Adipocyte (in vitro differentiated cells): ENCODE data around the gene ADAMTSL3.

Experiments used
- DNase-seq: peaks from one replicate; pipeline ENCODE4 v3.0.0-alpha.2; 2015; ENCODE audit warnings: low read depth
- H3K27me3 ChIP-seq: replicated peaks from 2 replicates; pipeline ENCODE4 v1.7.0; 2013; ENCODE audit warnings: mild to moderate bottlenecking, low read length, moderate library complexity; ENCODE audit not compliant: control insufficient read depth, insufficient read depth
- H3K36me3 ChIP-seq: 2 replicates; pipeline ENCODE4 v1.7.0; 2013; ENCODE audit warnings: low read length, mild to moderate bottlenecking, moderate library complexity; ENCODE audit not compliant: control insufficient read depth, insufficient read depth, severe bottlenecking
- H3K4me1 ChIP-seq: 2 replicates; pipeline ENCODE4 v1.7.0; 2013; ENCODE audit warnings: mild to moderate bottlenecking, low read length, moderate library complexity; ENCODE audit not compliant: control insufficient read depth, insufficient read depth
- H3K4me3 ChIP-seq: 2 replicates; pipeline ENCODE4 v1.7.0; 2013; ENCODE audit warnings: mild to moderate bottlenecking, low read length, moderate library complexity
- H3K9ac ChIP-seq: 2 replicates; pipeline ENCODE4 v1.7.0; 2013; ENCODE audit warnings: mild to moderate bottlenecking, low read length, moderate library complexity
- H3K9me3 ChIP-seq: 2 replicates; pipeline ENCODE4 v1.7.0; 2013; ENCODE audit warnings: mild to moderate bottlenecking, low read length, moderate library complexity; ENCODE audit not compliant: control insufficient read depth

ADAMTSL3 gene

DNA sequence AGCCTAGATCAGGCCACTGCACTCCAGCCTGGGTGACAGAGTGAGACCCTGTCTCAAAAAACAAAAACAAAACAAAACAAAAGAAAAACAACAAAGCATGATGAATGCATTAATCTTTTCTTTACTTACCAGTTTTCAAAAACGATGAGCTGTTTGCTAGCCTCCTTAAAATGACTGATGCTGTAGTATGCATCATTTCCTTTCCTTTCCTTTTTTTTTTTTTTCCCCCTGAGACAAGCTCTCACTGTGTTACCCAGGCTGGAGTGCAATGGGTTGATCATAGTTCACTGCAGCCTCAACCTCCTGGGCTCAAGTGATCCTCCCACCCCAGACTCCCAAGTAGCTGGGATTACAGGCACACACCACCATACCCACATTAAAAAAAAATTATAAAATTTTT, 202.0 kb downstream of the ADAMTSL3 start:
- no peaks in the 10 kb centered on the region for H3K4me1 ChIP-seq
- H3K9me3 ChIP-seq = no peaks in the 10 kb centered on the region
- H3K27me3 ChIP-seq = no peaks in the 10 kb centered on the region
- no peaks in the 10 kb centered on the region for H3K36me3 ChIP-seq
- no peak overlapping the region for H3K4me3 ChIP-seq
- DNase-seq = no peak
- no peak overlapping the region for H3K9ac ChIP-seq

DNA sequence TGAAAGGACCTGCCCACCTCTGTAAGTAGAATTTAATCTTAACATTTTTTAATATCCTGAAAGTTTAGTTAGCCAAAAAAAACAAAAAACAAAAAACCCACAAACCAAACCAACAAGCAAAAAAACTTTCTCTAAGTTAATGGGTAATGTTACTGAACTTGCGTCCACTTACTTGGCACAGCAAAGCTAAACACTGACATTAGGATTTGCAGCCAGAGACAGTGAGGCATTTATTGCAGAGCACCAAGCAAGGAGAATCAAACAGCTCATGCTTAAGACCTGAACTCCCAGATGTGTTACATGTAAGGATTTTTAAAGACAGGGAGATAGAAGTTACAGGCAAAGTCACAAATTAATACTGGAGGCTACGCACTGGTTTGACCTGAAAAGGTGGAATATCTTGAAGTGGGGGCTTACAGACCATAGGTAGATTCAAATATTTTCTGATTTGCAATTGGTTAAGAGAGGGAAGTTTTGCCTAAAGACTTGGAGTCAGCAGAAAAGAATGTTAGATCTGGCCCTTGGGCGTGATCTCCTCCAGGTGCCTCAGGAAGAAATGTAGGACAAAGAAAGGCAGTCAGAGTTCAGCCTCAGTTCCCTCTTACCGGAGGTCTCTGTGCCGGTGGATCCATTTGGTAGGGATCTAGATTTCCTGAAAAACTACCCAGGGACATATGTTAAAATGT, 205.0 kb downstream of the ADAMTSL3 start:
- Histone ChIP-seq H3K4me3 (no peak overlapping the region), H3K4me1 (no peaks in the 10 kb centered on the region), H3K27me3 (no peaks in the 10 kb centered on the region), H3K9me3 (no peaks in the 10 kb centered on the region), H3K36me3 (no peaks in the 10 kb centered on the region), H3K9ac (no peak overlapping the region)
- DNase-seq = no peak

DNA sequence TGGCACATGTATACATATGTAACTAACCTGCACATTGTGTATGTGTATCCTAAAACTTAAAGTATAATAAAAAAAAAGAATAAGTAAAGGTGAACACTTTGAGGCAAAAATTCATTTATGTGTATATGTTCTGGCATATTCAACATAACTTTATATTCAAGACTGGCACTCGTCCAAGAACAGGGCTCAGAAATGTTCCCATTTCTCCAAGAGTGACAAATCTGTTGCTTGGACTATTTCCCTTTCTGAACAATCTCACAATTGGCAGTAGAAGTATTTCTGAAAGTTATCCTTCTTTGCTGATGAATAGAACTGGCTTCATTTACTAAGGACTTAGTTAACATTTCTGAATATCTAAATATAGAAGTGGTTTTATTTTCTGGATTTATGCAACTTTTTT, 212.8 kb downstream of the ADAMTSL3 start:
- Histone ChIP-seq H3K4me1 (peaks cover 4% of the 10 kb centered on the region), H3K9me3 (no peaks in the 10 kb centered on the region), H3K36me3 (no peaks in the 10 kb centered on the region), H3K4me3 (no peak overlapping the region), H3K27me3 (no peaks in the 10 kb centered on the region), H3K9ac (no peak overlapping the region)
- DNase-seq = no peak

DNA sequence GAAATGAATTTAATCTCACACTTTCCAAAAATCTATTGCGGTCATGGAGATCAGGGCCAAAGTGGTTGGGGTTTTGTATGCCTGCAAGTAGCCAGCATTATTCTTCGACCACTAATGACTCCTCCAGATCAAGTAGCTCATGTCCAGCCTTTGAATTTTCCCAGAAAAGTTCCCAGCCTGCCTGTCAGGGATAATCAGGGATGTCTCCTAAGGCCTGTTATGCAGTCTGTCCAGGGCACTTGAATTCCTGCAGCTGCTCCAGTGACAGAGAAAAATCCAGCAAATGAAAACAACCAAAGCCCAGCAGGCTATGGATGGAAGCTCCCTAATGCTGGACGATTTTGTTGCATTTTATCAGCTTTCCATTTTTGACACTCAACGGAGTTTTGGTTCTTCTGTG, 215.4 kb downstream of the ADAMTSL3 start:
- Histone ChIP-seq H3K4me3 (no peak overlapping the region), H3K27me3 (no peaks in the 10 kb centered on the region), H3K4me1 (peaks cover 8% of the 10 kb centered on the region), H3K9me3 (no peaks in the 10 kb centered on the region), H3K36me3 (no peaks in the 10 kb centered on the region), H3K9ac (no peak overlapping the region)
- DNase-seq = no peak

DNA sequence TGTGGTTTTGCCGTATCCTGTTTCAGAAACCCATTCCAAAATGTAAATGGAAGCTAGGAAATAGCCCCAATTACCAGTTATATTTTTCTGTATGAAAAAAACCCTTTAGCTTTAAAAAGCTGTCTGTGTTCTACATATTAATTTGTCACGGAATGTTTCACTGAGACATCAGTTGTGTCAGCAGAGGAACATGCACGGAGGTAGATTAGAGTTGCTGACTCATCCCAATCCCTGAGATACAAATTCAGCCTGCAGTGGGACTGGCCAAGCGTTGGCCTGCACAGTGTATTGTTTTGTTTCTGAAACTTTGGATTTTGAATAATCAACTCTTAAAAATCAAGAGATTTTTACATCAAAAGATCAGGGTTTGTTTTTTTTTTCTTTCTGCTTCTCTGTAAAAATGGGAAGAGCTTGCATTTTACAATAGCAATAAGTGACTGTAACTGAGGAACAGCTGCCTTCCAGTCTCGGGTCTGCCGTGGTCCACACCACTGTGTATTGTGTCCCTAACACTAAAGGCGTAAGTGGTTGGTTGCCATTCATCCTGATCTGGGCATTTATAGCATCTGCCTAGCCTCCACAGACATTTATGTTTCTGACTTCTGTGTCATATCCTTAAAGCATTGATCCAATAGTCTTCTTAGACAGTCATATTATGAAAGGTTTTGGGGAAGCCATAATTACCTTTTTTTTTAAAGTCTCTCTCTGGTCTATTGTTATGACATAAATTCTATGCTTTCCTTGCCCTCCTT, 218.1 kb downstream of the ADAMTSL3 start:
- Histone ChIP-seq H3K4me3 (no peak overlapping the region), H3K4me1 (peaks cover 8% of the 10 kb centered on the region), H3K9me3 (no peaks in the 10 kb centered on the region), H3K36me3 (no peaks in the 10 kb centered on the region), H3K9ac (no peak overlapping the region), H3K27me3 (no peaks in the 10 kb centered on the region)
- DNase-seq = peak; percentile 65

DNA sequence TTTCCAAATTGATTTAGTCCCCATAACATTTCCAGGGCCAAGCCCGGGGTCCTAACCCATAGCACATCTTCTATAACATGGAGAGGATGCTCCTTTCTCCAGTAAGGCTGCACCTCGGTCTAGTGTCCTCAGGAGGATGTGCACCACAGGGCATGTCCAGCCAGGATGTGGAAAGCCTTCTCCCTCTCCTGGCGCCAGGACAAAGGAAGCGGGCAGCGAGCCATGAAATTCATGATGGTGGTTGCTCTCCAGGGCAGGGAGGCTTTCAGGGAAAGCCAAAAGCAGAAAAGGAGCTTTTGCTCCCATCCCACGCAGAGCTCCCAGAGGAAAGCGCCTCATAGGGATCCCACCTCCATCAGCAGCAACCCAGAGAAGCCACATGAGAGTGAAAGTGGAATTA, 220.0 kb downstream of the ADAMTSL3 start:
- DNase-seq = no peak
- H3K9me3 ChIP-seq = no peaks in the 10 kb centered on the region
- H3K9ac ChIP-seq = no peak overlapping the region
- peaks cover 8% of the 10 kb centered on the region for H3K4me1 ChIP-seq
- no peaks in the 10 kb centered on the region for H3K27me3 ChIP-seq
- no peaks in the 10 kb centered on the region for H3K36me3 ChIP-seq
- H3K4me3 ChIP-seq = no peak overlapping the region

DNA sequence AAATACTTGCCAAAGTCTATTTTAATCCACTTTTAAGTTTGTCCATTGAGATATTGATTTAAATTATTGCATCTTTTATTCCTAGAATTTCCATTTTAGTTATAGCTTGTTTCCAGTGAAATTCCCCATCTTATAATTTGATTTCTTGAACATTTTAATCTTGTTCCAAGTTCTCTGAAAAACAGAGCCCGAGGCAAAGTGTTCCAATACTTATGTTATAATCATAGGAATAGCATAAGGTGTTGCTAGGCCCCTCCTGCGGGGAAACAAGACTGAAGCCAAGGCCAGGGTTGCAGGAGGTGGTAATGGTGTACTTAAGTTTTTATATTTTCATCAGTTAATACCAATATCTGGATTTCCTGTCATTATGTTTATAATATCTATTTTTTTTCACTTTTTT, 226.6 kb downstream of the ADAMTSL3 start:
- H3K36me3 ChIP-seq = no peaks in the 10 kb centered on the region
- no peaks in the 10 kb centered on the region for H3K27me3 ChIP-seq
- H3K9me3 ChIP-seq = no peaks in the 10 kb centered on the region
- H3K4me1 ChIP-seq = no peaks in the 10 kb centered on the region
- no peak for DNase-seq
- H3K4me3 ChIP-seq = no peak overlapping the region
- no peak overlapping the region for H3K9ac ChIP-seq

DNA sequence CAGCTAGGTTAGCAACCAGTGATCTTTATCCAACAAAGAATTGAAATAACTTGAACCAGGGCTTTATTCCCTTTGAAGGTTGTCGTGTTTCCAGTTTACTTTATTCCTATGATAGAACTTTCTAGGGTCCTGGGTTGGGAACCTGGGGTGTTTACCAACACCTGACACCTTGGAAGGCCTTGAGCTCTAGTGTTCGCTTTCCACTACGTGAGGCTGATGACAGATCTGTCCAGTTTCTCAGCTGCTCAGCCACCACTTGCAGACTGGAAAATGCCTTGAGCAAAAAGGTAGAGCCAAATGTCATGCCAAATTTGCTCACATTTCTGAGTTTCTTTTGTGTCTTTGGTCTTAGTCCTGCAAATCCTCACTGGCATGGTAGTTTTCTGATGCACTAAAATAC, 227.2 kb downstream of the ADAMTSL3 start:
- no peak for DNase-seq
- H3K9me3 ChIP-seq = no peaks in the 10 kb centered on the region
- H3K4me1 ChIP-seq = no peaks in the 10 kb centered on the region
- no peaks in the 10 kb centered on the region for H3K36me3 ChIP-seq
- H3K4me3 ChIP-seq = no peak overlapping the region
- no peak overlapping the region for H3K9ac ChIP-seq
- H3K27me3 ChIP-seq = no peaks in the 10 kb centered on the region

DNA sequence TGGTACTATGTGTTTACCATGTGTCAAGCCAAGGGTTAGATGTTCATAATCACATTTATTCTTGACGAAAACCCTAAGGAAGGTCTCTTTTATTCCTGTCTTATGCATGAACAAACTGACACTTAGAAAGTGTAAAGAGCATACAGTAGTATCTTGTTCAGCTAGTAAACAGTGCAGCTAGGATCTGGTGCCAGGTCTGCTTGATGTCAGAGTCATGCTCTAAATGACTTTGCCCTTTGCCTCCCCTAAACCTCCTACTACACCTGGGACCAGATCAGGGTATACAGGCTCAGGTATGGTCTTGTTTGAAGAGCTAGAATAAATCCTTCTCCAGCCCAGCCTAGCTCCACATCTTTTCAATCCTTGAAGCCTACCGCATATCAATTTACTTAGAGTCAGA, 232.4 kb downstream of the ADAMTSL3 start:
- H3K4me1 ChIP-seq = no peaks in the 10 kb centered on the region
- H3K9me3 ChIP-seq = no peaks in the 10 kb centered on the region
- H3K9ac ChIP-seq = no peak overlapping the region
- H3K27me3 ChIP-seq = no peaks in the 10 kb centered on the region
- H3K36me3 ChIP-seq = no peaks in the 10 kb centered on the region
- DNase-seq = no peak
- H3K4me3 ChIP-seq = no peak overlapping the region

DNA sequence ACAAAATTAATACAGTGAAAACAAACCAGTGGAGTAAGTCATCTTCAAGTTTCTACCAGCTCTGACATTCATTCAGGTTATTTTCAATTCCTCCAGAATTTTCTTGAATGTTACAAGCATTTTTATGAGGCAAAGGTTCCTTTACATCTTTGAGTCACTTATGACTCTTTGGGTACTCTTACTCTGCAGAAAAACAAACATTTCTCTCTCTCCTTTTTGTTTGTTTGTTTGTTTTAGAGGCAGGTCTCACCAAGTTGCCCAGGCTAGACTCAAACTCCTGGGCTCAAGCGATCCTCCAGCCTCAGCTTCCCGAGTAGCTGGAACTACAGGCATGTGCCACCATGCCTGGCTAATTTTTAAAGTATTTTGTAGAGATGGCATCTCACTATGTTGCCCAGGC, 233.5 kb downstream of the ADAMTSL3 start:
- H3K36me3 ChIP-seq = no peaks in the 10 kb centered on the region
- no peaks in the 10 kb centered on the region for H3K27me3 ChIP-seq
- H3K4me1 ChIP-seq = no peaks in the 10 kb centered on the region
- no peak for DNase-seq
- H3K9ac ChIP-seq = no peak overlapping the region
- H3K4me3 ChIP-seq = no peak overlapping the region
- H3K9me3 ChIP-seq = no peaks in the 10 kb centered on the region

DNA sequence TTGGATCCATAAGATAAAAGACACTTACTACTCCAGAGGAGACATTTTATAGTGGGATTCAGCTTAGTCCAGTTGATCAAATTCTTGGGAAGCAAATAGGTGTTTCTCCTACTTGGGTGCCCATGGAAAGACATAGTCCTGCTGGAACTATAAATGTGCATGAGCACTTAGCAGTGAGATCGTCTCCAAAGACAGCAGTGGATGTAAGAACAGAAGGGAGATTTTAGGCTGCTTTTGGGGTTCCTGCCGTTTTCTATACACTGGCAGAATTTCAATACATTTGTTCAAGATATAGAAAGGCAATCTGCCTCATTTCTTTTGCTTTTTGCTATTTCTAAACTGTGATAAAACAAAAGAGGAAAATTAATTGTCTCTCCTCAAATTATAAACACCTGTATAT, 234.0 kb downstream of the ADAMTSL3 start:
- H3K36me3 ChIP-seq = no peaks in the 10 kb centered on the region
- H3K4me1 ChIP-seq = no peaks in the 10 kb centered on the region
- no peaks in the 10 kb centered on the region for H3K9me3 ChIP-seq
- no peaks in the 10 kb centered on the region for H3K27me3 ChIP-seq
- no peak overlapping the region for H3K9ac ChIP-seq
- DNase-seq = no peak
- no peak overlapping the region for H3K4me3 ChIP-seq

DNA sequence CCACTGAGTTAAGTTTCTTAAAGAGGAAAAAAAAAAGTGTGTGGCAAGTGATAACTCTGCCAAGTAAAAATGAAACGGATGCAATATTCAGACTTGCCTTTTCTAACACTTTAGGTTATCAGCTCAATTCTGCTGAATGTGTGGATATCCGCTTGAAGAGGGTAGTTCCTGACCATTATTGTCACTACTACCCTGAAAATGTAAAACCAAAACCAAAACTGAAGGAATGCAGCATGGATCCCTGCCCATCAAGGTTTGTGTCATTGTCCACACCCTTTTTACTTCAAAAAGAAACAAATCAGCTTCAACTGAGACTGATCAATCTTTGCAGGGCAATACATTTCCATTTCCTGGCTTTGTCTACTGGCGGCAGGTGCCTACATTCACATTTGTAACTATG, 236.1 kb downstream of the ADAMTSL3 start:
- no peak for DNase-seq
- Histone ChIP-seq H3K9ac (no peak overlapping the region), H3K9me3 (no peaks in the 10 kb centered on the region), H3K4me3 (no peak overlapping the region), H3K27me3 (no peaks in the 10 kb centered on the region), H3K36me3 (no peaks in the 10 kb centered on the region), H3K4me1 (no peaks in the 10 kb centered on the region)
